GM19023 (cell line): Measurements from ENCODE around the gene GBF1.
"Not testable (repeated sequence)": the region's sequence is repeated elsewhere in the genome, so short reads cannot be mapped to it uniquely, and the experiment has no call there.

Experiments used
- ATAC-seq: cut with Tn5 transposase; IDR thresholded peaks from one replicate; pipeline ENCODE4 v1.9.1; 2021; ENCODE audit warnings: mild to moderate bottlenecking, moderate library complexity; ENCODE audit not compliant: unreplicated experiment

Gene GBF1

GRCh38 chr10:102230861-102231356, 14.4 kb upstream of the GBF1 start:
- ATAC-seq = no peak

- no peak for ATAC-seq
Observed at GRCh38 chr10:102231357-102232318, 13.7 kb upstream of the GBF1 start.

- no peak for ATAC-seq
Observed at GRCh38 chr10:102233997-102234396, 11.3 kb upstream of the GBF1 start.

- ATAC-seq = no peak
Observed at GRCh38 chr10:102234888-102235597, 10.3 kb upstream of the GBF1 start.

GRCh38 chr10:102235598-102235920, 9.8 kb upstream of the GBF1 start:
- ATAC-seq = no peak

- no peak for ATAC-seq
Observed at GRCh38 chr10:102236006-102236405, 9.3 kb upstream of the GBF1 start.

GRCh38 chr10:102237711-102238252, 7.5 kb upstream of the GBF1 start:
- ATAC-seq = no peak

GRCh38 chr10:102240467-102241031, 4.8 kb upstream of the GBF1 start:
- ATAC-seq = no peak

- ATAC-seq = no peak
Observed at GRCh38 chr10:102241032-102241443, 4.3 kb upstream of the GBF1 start.

GRCh38 chr10:102241444-102242117, 3.8 kb upstream of the GBF1 start, which contains the start of gene PITX3:
TSS of gene PITX3 (minus strand) at chr10:102241512. CDS start at chr10:102232080, 9,432 bp downstream.
- peak; percentile 46 for ATAC-seq

GRCh38 chr10:102242118-102242485, 3.2 kb upstream of the GBF1 start:
- no peak for ATAC-seq

- no peak for ATAC-seq
Observed at GRCh38 chr10:102243309-102243708, 2.0 kb upstream of the GBF1 start.

- no peak for ATAC-seq
Observed at GRCh38 chr10:102245932-102246251, 560 bp downstream of the GBF1 start.

GRCh38 chr10:102246261-102246660, 929 bp downstream of the GBF1 start:
- no peak for ATAC-seq

GRCh38 chr10:102247734-102248133, 2.4 kb downstream of the GBF1 start:
- no peak for ATAC-seq

GRCh38 chr10:102252508-102252907, 7.2 kb downstream of the GBF1 start:
- not testable (repeated sequence) for ATAC-seq

- ATAC-seq = no peak
Observed at GRCh38 chr10:102254426-102254825, 9.1 kb downstream of the GBF1 start.

GRCh38 chr10:102255404-102255803, 10.1 kb downstream of the GBF1 start:
- ATAC-seq = no peak

- ATAC-seq = no peak
Observed at GRCh38 chr10:102261196-102261595, 15.9 kb downstream of the GBF1 start.

GRCh38 chr10:102261842-102262241, 16.5 kb downstream of the GBF1 start:
- ATAC-seq = no peak
